ENCODE measurements around the gene SLC47A1. TPM values are rescaled to one million over a fixed set of nuclear protein-coding genes. Genes with fewer than 3 reads are reported as not detected.

Gene SLC47A1
- total and polyA plus RNA-seq, 2 of the 4 experiments (the other 2 are of a cell fraction), result not detected

- H3K4me1 ChIP-seq (ENCODE audit: control insufficient read depth, insufficient read depth, low read length), result no peaks in the 10 kb centered on the region
- intact Hi-C loops (cut with micrococcal nuclease), result no loop called here
- no peak overlapping the region for H2BK5ac ChIP-seq (ENCODE audit: low read depth, low read length, poor library complexity, severe bottlenecking)
- H3K36me3 ChIP-seq (ENCODE audit: control insufficient read depth, insufficient read depth, low read length), result no peaks in the 10 kb centered on the region
- ATAC-seq (ENCODE audit: low read depth), result no peak
- in situ Hi-C loops (cut with MboI; ENCODE audit: low sequenced_read_pairs), result no loop called here
- H3K79me1 ChIP-seq (ENCODE audit: low read depth in 1 of 2, low read length in 2 of 2), result no peaks in the 10 kb centered on the region
- H4K5ac ChIP-seq (ENCODE audit: low read depth, low read length), result no peak overlapping the region
- H4K91ac ChIP-seq (ENCODE audit: insufficient read depth, low read depth, low read length), result no peak overlapping the region
- no TSS peak for BruUV-seq (replicated peaks)
- H3K56ac ChIP-seq (ENCODE audit: extremely low read depth, insufficient read depth, low read length), result no peak overlapping the region
- no peak overlapping the region for H3K14ac ChIP-seq (replicated peaks; ENCODE audit: low read depth, low read length)
- no peak overlapping the region for H4K8ac ChIP-seq (ENCODE audit: low read depth in 2 of 2, low read length in 2 of 2)
- no peak overlapping the region for H3K9ac ChIP-seq (ENCODE audit: low read depth, low read length)
- no peak overlapping the region for H3K18ac ChIP-seq (ENCODE audit: low read depth, low read length)
- no peak overlapping the region for H3K23ac ChIP-seq (ENCODE audit: low read depth, low read length)
- H3K4me2 ChIP-seq (ENCODE audit: low read depth, low read length), result no peak overlapping the region
- H3K4ac ChIP-seq (ENCODE audit: low read depth, low read length), result no peak overlapping the region
- 54% methylated on average over 3 of the region's 6 CpGs; no CpG with 5 or more reads in 1 of the 2 experiments for WGBS, 2 experiments (ENCODE audit: extremely low coverage in 2 of 2, insufficient read length in 1 of 2)
- no peak overlapping the region for H3K4me3 ChIP-seq (ENCODE audit: insufficient read depth, low read depth, low read length)
- H2AK5ac ChIP-seq (ENCODE audit: low read depth, low read length), result no peak overlapping the region
- H2AFZ ChIP-seq (replicated peaks; ENCODE audit: low read length, poor library complexity), result no peak overlapping the region
- no peaks in the 10 kb centered on the region for H4K20me1 ChIP-seq (ENCODE audit: insufficient read depth, low read length)
- no peak overlapping the region for H2BK20ac ChIP-seq (ENCODE audit: low read depth, low read length)
- H3K9me3 ChIP-seq (ENCODE audit: control insufficient read depth, insufficient read depth, low read length), result no peaks in the 10 kb centered on the region
- H2AK9ac ChIP-seq (replicated peaks; ENCODE audit: low read depth, low read length, poor library complexity), result no peak overlapping the region
- no peak overlapping the region for H2BK15ac ChIP-seq (ENCODE audit: low read depth, low read length)
- H3K27me3 ChIP-seq (ENCODE audit: control insufficient read depth, insufficient read depth, low read length), result peaks cover 63% of the 10 kb centered on the region
- CTCF ChIA-PET, result no interaction called here
- DNase-seq, result no peak
- dilution Hi-C loops (cut with HindIII; ENCODE audit: low sequenced_read_pairs, unreplicated experiment), result no loop called here
- no peak overlapping the region for H3K27ac ChIP-seq (ENCODE audit: insufficient read depth, low read length)
- no peaks in the 10 kb centered on the region for H3K9me1 ChIP-seq (ENCODE audit: insufficient read depth, low read length)
- TF ChIP-seq CTCF (conservative IDR thresholded peaks at IDR 0.05; ENCODE audit: low read depth, low read length) (no peak), RCOR1 (IDR thresholded peaks at IDR 0.05; ENCODE audit: insufficient replicate concordance, low read length) (no peak), SMC3 (IDR thresholded peaks at IDR 0.05; ENCODE audit: low read depth, low read length) (no peak), MXI1 (IDR thresholded peaks at IDR 0.05; ENCODE audit: borderline replicate concordance, low read depth, low read length) (no peak), MAZ (IDR thresholded peaks at IDR 0.05; ENCODE audit: borderline replicate concordance, low read depth, low read length) (no peak), MAFK (IDR thresholded peaks at IDR 0.05; ENCODE audit: low read depth, low read length) (no peak), CEBPB (IDR thresholded peaks at IDR 0.05; ENCODE audit: low read depth, low read length) (no peak), BHLHE40 (IDR thresholded peaks at IDR 0.05; ENCODE audit: low read depth, low read length) (no peak), ELK1 (IDR thresholded peaks at IDR 0.05; ENCODE audit: borderline replicate concordance, low read depth, low read length) (no peak), USF2 (IDR thresholded peaks at IDR 0.05; ENCODE audit: low read depth, low read length) (no peak), POLR2A (IDR thresholded peaks at IDR 0.05; ENCODE audit: low read depth, low read length) (no peak), RAD21 (IDR thresholded peaks at IDR 0.05; ENCODE audit: low read length) (no peak), FOS (IDR thresholded peaks at IDR 0.05; ENCODE audit: low read depth, low read length) (no peak), NFE2L2 (IDR thresholded peaks at IDR 0.05; ENCODE audit: low read depth, low read length) (no peak), RFX5 (IDR thresholded peaks at IDR 0.05; ENCODE audit: low read depth, low read length) (no peak)
- POLR2A ChIA-PET (ENCODE audit: unreplicated experiment), result no interaction called here
- no peak overlapping the region for H2BK120ac ChIP-seq (ENCODE audit: low read depth, low read length)
Measured at GRCh38 chr17:19537111-19537510, 3.5 kb downstream of the SLC47A1 start.

Measured in IMR-90 (cell line).